PC-9 (cell line): ENCODE measurements around the gene DRGX. TPM values are rescaled to one million over a fixed set of nuclear protein-coding genes. Genes with fewer than 3 reads are reported as not detected.

Experiments
- BruUV-seq: library from RNA; stranded (reverse); fragments of 400-500 nt; replicated peaks from 2 replicates; lab custom pipeline; 2021; lab: Mats Ljungman, UMichigan
- CTCF ChIA-PET: fragments of 300-600 bp; sonication (Branson Sonifier 250); formaldehyde crosslinking; loops from one replicate; lab custom pipeline; 2022; ENCODE audit warnings: antibody characterized with exemption; lab: Charles Lee
- POLR2A ChIA-PET: fragments of 300-600 bp; sonication (Branson Sonifier 250); formaldehyde crosslinking; loops from one replicate; lab custom pipeline; 2022; ENCODE audit warnings: antibody characterized with exemption; ENCODE audit not compliant: unreplicated experiment; lab: Charles Lee
- DNase-seq, 2 experiments: peaks; one replicate each; pipeline versions ENCODE4 v3.0.0 to v3.0.0-alpha.2; 2015 to 2022; ENCODE audit warnings: mixed read lengths in 1 of 2
- H2AFZ ChIP-seq: fragments of 200-600 bp; sonication (generic); 2 replicates; pipeline ENCODE4 v1.8.1; 2017; ENCODE audit warnings: antibody characterized with exemption
- H3F3A ChIP-seq: fragments of 200-600 bp; sonication (generic); 2 replicates; pipeline ENCODE4 v1.8.1; 2017; ENCODE audit warnings: antibody characterized with exemption, mild to moderate bottlenecking, low read depth; ENCODE audit not compliant: insufficient read depth
- H3K27ac ChIP-seq: fragments of 200-600 bp; sonication (generic); 2 replicates; pipeline ENCODE4 v1.6.1; 2016; ENCODE audit warnings: mixed run types
- H3K27me3 ChIP-seq: fragments of 200-600 bp; sonication (generic); 2 replicates; pipeline ENCODE4 v1.6.1; 2016; ENCODE audit warnings: low read depth, mixed run types; ENCODE audit not compliant: insufficient read depth
- H3K36me3 ChIP-seq: fragments of 200-600 bp; sonication (generic); 2 replicates; pipeline ENCODE4 v1.6.1; 2016; ENCODE audit warnings: low read depth, mixed run types
- H3K4me1 ChIP-seq: fragments of 200-600 bp; sonication (generic); replicated peaks from 2 replicates; pipeline ENCODE4 v1.6.1; 2016; ENCODE audit warnings: mixed run types; ENCODE audit not compliant: insufficient read depth
- H3K4me2 ChIP-seq: fragments of 200-600 bp; sonication (generic); 2 replicates; pipeline ENCODE4 v1.6.1; 2017; ENCODE audit warnings: mixed run types
- H3K4me3 ChIP-seq: fragments of 200-600 bp; sonication (generic); 2 replicates; pipeline ENCODE4 v1.6.1; 2016; ENCODE audit warnings: mixed run types
- H3K79me2 ChIP-seq: fragments of 200-600 bp; sonication (generic); 2 replicates; pipeline ENCODE4 v1.6.1; 2017; ENCODE audit warnings: low read depth, mixed run types
- H3K9me2 ChIP-seq: fragments of 200-600 bp; sonication (generic); 2 replicates; pipeline ENCODE4 v1.8.1; 2017; ENCODE audit warnings: mild to moderate bottlenecking; ENCODE audit not compliant: insufficient read depth
- H3K9me3 ChIP-seq: fragments of 200-600 bp; sonication (generic); 2 replicates; pipeline ENCODE4 v1.8.1; 2016; ENCODE audit warnings: low read depth; ENCODE audit not compliant: insufficient read depth
- H4K20me1 ChIP-seq: fragments of 200-600 bp; sonication (generic); 2 replicates; pipeline ENCODE4 v1.8.1; 2017; ENCODE audit not compliant: insufficient read depth
- EZH2 ChIP-seq: fragments of 200-600 bp; sonication (generic); IDR thresholded peaks from 2 replicates; pipeline ENCODE4 v1.8.0; 2017; ENCODE audit warnings: antibody characterized with exemption, low read depth
- intact Hi-C: fragments of 100-400 bp; cut with micrococcal nuclease; formaldehyde crosslinking; loops from one replicate; pipeline ENCODE4 v1.10.0; 2022; ENCODE audit not compliant: unreplicated experiment
- total RNA-seq: library from RNA; stranded (reverse); gene quantifications from 2 replicates; pipeline ENCODE4 v1.2.3, GENCODE V29; 2021
- TF ChIP-seq, protein P1 (sequence below): fragments of 200-600 bp; sonication (generic); conservative IDR thresholded peaks from 2 replicates; pipeline ENCODE4 v1.6.1; 2017; ENCODE audit warnings: mixed run types, antibody characterized with exemption, mild to moderate bottlenecking, moderate library complexity

The DRGX gene
- total RNA-seq, 1 experiment from 2014 or later: not detected

DNA sequence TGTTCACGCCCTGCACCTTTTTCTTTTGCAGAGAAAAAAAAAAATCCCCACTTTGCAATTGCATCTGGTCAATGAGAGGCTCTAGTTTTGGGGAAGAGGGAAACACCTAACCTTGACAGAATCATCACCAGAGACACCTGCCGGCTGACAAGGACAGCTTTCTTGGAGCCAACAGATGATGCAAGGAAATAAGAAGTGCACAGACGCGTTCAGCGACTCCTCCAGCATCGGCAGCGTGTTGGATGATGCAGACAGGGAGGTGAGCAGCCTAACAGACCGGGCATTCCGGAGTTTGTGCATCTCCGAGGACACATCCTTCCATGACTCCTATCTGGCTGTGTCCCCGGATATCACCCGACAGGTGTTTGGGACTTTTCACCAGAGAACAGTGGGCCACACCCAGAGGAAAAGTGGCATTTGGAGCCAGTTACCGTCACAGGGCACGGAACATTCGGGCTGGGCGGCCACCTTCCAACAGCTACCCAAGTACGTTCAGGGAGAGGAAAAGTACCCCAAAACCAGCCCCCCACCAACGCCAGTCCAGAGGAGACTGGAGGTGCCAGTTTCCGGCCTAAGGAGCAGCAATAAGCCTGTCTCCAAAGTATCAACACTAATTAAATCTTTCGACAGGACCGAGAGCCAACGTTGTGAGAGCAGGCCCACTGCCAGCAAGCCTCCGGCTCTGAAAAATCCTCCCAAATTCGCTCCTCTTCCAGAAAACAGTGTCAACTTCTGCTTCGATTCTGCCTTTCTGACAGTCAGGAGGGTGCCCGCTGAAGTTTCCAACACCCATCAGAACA, 73.3 kb downstream of the DRGX start:
- Histone ChIP-seq H3K79me2 (no peaks in the 10 kb centered on the region), H3K4me3 (no peak overlapping the region), H3K4me2 (no peak overlapping the region), H3K27me3 (peaks cover 70% of the 10 kb centered on the region), H2AFZ (no peak overlapping the region), H4K20me1 (no peaks in the 10 kb centered on the region; the same call in 1 of the 2 replicates), H3K36me3 (no peaks in the 10 kb centered on the region), H3K27ac (no peak overlapping the region), H3K4me1 (no peaks in the 10 kb centered on the region), H3K9me3 (no peaks in the 10 kb centered on the region), H3F3A (no peaks in the 10 kb centered on the region), H3K9me2 (no peaks in the 10 kb centered on the region)
- POLR2A ChIA-PET: no interaction called here
- CTCF ChIA-PET: no interaction called here
- no peak for DNase-seq
- BruUV-seq: no TSS peak
- intact Hi-C loops: no loop called here
- TF ChIP-seq EZH2: no peak
- TF ChIP-seq, protein P1, sequence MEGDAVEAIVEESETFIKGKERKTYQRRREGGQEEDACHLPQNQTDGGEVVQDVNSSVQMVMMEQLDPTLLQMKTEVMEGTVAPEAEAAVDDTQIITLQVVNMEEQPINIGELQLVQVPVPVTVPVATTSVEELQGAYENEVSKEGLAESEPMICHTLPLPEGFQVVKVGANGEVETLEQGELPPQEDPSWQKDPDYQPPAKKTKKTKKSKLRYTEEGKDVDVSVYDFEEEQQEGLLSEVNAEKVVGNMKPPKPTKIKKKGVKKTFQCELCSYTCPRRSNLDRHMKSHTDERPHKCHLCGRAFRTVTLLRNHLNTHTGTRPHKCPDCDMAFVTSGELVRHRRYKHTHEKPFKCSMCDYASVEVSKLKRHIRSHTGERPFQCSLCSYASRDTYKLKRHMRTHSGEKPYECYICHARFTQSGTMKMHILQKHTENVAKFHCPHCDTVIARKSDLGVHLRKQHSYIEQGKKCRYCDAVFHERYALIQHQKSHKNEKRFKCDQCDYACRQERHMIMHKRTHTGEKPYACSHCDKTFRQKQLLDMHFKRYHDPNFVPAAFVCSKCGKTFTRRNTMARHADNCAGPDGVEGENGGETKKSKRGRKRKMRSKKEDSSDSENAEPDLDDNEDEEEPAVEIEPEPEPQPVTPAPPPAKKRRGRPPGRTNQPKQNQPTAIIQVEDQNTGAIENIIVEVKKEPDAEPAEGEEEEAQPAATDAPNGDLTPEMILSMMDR: no peak

DNA sequence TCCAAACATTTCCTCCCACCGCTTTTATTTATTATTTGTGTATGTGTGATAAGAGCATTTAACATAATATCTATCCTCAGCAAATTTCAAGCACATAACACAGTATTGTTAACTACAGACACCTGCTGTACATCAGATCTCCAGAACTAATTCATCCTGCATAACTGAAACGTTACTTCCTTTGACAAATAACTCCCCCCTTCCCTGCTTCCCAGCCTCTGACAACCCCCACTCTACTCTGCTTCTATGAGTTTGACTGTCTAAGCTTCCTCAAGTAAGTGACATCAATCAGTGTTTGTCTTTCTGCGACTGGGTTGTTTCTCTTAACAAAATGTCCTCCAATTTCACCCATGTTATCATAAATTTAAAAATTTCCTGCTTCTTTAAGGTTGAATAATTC, 74.9 kb downstream of the DRGX start:
- Histone ChIP-seq H4K20me1 (no peaks in the 10 kb centered on the region; the same call in 1 of the 2 replicates), H3K9me3 (no peaks in the 10 kb centered on the region), H3F3A (no peaks in the 10 kb centered on the region), H3K4me2 (no peak overlapping the region), H2AFZ (no peak overlapping the region), H3K4me1 (no peaks in the 10 kb centered on the region), H3K27me3 (peaks cover 54% of the 10 kb centered on the region), H3K36me3 (no peaks in the 10 kb centered on the region), H3K27ac (no peak overlapping the region), H3K9me2 (no peaks in the 10 kb centered on the region), H3K79me2 (no peaks in the 10 kb centered on the region), H3K4me3 (no peak overlapping the region)
- BruUV-seq: no TSS peak
- DNase-seq: no peak
- TF ChIP-seq, protein P1: no peak
- TF ChIP-seq EZH2: no peak
- POLR2A ChIA-PET: no interaction called here
- CTCF ChIA-PET: no interaction called here
- intact Hi-C loops: no loop called here

DNA sequence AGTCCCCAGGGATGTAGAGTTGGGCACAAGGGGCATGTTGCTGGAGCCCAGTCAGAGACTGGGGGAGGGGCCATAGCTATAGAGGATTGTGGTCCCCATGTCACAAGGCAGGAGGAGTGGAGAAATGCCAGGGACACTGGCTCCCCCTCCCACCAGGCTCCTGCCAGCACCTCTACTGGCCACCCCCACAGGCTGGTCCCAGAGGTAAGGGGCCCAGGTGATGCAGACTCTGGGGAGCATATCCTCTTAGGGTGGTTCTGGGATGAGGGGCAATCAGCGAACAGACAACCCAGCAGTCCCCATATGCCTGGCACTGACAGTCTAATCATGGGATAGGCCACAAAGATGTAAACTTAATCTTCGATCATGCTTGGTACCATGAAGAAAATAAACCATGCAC, 75.7 kb downstream of the DRGX start:
- intact Hi-C loops: no loop called here
- H3K27ac ChIP-seq: no peak overlapping the region
- no peak overlapping the region for H3K4me3 ChIP-seq
- H3K9me2 ChIP-seq: no peaks in the 10 kb centered on the region
- H2AFZ ChIP-seq: no peak overlapping the region
- H3K36me3 ChIP-seq: no peaks in the 10 kb centered on the region
- DNase-seq: no peak
- ChIA-PET POLR2A (no interaction called here), CTCF (no interaction called here)
- no peak overlapping the region for H3K4me2 ChIP-seq
- no peaks in the 10 kb centered on the region for H3K4me1 ChIP-seq
- H3K79me2 ChIP-seq: no peaks in the 10 kb centered on the region
- no peaks in the 10 kb centered on the region for H3K9me3 ChIP-seq
- peaks cover 46% of the 10 kb centered on the region for H3K27me3 ChIP-seq
- TF ChIP-seq, protein P1: no peak
- TF ChIP-seq EZH2: no peak
- BruUV-seq: no TSS peak
- H3F3A ChIP-seq: no peaks in the 10 kb centered on the region
- no peaks in the 10 kb centered on the region for H4K20me1 ChIP-seq
